HG02610 (cell line): ENCODE measurements around the gene OR51V1.

Source experiments
- ATAC-seq: cut with Tn5 transposase; IDR thresholded peaks from one replicate; pipeline ENCODE4 v1.9.1; 2021; ENCODE audit warnings: mild to moderate bottlenecking, moderate library complexity; ENCODE audit not compliant: unreplicated experiment

OR51V1 gene

DNA sequence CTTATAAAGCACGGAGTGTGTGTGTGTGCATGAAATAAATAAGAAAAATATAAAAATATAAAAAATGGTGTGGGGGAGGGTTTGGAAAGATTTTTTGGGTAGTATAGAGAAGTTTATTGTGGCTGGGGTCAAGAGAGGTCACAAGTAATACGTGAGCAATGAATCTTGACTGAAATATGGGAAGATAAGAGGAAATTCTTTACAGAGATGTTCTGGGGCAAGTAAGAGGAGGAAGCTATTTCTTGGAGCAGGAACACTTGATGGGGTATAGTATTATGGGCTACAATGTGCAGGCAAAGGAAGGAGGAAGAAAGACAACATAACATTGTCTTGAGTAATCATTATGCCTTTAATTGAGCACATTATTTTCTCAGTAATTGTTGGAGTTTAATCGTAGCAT, 31.7 kb upstream of the OR51V1 start:
- ATAC-seq = no peak

DNA sequence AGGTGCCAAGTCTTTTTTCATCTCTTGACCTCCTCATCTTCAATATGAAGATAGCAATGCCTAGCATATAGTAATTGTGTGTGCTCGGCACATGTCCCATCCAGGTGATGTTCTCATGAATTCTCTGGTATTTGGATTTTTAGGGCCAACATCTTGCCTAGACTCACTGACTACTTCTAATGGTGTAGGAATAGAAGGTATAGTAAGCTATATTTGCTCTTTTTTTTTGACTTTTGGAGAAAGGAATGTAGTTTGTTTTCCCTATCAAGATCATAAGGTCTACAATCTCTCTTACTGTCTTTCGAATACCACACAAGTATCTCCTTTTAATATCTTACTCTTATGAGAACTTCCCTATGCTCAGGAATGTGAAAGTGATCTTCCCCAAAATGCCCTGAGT, 30.6 kb upstream of the OR51V1 start:
- ATAC-seq = no peak

DNA sequence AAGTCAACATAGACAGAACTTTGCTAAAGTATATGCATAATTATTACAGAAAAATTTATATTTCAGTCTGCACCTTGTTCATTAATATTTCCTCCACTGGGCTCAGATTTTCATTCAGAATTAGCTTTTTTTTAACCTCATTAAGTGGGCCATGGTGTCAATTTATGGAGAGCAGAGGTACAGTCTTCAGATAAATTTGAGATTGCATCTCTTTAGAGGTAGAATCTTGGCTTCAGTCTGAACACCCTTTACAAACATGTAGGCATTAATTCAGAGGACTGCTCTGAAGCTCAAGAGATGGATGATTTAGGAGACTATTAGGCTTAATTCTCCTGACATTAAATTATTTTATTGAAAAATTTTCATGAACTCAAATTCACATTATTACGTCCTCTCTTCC, 29.8 kb upstream of the OR51V1 start:
- ATAC-seq = no peak

DNA sequence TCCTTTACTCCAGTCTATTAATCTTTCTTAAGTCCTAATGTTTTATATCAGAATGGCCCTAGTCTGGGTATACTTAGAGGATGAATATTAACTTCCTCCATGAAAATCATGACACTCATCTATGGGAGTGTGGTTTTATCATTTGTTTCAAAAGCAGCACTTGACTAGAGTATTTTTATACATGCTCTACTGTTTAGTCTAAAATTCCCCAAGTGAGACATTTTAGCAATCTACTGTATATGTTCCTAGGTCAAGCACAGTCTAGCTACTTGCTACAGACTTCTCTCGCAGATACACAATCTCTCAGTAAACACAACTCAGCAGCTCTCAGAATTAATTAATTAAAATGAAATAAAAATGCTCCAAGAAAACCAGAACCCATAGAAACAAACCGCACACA, 29.3 kb upstream of the OR51V1 start:
- no peak for ATAC-seq

DNA sequence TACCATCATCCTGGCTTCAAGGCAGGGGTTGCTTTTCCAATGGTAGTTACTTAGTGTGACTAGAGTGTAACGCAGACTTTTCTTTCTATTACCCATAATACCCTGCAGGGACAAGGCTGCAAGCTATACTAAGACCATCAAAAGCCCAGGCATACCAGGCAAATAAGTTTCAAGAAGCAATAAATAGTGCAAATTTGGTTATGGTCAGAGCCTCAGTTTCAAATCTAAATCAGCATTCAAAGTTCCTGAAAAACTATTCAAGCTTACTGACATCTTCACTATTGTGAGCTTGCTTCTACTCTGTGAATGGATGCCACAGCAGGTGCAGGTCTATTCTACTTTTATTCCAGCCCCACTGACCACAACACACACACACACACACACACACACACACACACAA, 28.9 kb upstream of the OR51V1 start:
- no peak for ATAC-seq

DNA sequence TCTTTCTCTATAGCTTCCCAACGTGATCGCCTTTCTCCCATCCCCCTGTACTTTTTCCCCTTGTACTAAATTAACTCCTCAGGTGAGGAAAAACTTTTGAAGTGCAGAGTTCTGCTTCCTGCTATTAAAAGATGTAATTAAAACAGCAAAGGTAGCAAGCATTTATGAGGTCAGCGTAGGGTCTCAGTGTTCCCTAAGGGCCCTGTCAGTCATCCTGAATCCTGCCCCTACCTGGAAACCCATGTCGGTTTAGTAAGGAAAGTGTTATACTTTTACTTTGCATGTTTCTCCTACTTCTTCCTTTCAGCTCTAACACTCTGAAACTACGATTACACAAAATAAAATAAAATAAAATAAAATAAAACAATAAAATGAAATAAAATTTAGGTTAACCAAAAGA, 27.6 kb upstream of the OR51V1 start:
- no peak for ATAC-seq

DNA sequence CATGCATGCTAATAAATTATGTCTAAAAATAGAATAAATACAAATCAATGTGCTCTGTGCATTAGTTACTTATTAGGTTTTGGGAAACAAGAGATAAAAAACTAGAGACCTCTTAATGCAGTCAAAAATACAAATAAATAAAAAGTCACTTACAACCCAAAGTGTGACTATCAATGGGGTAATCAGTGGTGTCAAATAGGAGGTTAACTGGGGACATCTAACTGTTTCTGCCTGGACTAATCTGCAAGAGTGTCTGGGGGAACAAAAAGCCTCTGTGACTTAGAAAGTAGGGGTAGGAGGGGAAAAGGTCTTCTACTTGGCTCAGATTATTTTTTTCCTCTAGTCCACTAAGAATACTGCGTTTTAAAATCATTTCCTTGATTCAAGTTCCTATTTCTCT, 27.2 kb upstream of the OR51V1 start:
- ATAC-seq = no peak

DNA sequence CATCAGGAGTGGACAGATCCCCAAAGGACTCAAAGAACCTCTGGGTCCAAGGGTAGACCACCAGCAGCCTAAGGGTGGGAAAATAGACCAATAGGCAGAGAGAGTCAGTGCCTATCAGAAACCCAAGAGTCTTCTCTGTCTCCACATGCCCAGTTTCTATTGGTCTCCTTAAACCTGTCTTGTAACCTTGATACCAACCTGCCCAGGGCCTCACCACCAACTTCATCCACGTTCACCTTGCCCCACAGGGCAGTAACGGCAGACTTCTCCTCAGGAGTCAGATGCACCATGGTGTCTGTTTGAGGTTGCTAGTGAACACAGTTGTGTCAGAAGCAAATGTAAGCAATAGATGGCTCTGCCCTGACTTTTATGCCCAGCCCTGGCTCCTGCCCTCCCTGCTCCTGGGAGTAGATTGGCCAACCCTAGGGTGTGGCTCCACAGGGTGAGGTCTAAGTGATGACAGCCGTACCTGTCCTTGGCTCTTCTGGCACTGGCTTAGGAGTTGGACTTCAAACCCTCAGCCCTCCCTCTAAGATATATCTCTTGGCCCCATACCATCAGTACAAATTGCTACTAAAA, 26.3 kb upstream of the OR51V1 start, which contains the start of gene HBB:
TSS of gene HBB (minus strand) at position 340 of the 579 bp plus-strand sequence. CDS start at position 290, 50 bp downstream.
- ATAC-seq = no peak

DNA sequence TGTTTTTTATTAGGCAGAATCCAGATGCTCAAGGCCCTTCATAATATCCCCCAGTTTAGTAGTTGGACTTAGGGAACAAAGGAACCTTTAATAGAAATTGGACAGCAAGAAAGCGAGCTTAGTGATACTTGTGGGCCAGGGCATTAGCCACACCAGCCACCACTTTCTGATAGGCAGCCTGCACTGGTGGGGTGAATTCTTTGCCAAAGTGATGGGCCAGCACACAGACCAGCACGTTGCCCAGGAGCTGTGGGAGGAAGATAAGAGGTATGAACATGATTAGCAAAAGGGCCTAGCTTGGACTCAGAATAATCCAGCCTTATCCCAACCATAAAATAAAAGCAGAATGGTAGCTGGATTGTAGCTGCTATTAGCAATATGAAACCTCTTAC, 25.0 kb upstream of the OR51V1 start:
- no peak for ATAC-seq

DNA sequence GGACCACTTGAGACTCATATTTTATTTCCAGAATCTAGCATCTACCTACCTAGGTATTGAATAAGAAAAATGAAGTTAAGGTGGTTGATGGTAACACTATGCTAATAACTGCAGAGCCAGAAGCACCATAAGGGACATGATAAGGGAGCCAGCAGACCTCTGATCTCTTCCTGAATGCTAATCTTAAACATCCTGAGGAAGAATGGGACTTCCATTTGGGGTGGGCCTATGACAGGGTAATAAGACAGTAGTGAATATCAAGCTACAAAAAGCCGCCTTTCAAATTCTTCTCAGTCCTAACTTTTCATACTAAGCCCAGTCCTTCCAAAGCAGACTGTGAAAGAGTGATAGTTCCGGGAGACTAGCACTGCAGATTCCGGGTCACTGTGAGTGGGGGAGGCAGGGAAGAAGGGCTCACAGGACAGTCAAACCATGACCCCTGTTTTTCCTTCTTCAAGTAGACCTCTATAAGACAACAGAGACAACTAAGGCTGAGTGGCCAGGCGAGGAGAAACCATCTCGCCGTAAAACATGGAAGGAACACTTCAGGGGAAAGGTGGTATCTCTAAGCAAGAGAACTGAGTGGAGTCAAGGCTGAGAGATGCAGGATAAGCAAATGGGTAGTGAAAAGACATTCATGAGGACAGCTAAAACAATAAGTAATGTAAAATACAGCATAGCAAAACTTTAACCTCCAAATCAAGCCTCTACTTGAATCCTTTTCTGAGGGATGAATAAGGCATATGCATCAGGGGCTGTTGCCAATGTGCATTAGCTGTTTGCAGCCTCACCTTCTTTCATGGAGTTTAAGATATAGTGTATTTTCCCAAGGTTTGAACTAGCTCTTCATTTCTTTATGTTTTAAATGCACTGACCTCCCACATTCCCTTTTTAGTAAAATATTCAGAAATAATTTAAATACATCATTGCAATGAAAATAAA, 24.3 kb upstream of the OR51V1 start:
- ATAC-seq = no peak

DNA sequence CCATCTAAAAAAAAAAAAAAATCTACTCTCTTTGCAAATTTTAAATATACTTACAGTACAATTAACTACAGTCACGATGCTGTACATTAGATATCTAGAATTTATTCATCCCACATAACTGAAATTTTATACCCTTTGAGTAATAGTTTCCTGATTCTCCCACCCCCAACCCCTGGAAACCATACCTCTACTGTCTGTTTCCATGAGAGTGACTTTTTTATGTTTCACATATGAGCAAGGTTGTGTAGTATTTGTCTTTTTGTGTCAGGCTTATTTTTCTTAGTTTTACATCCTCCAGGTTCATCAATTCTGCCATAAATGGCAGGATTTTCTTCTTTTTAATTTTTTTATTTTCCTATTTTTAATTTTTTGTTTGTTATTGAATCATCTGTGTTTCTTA, 23.2 kb upstream of the OR51V1 start:
- ATAC-seq = no peak

DNA sequence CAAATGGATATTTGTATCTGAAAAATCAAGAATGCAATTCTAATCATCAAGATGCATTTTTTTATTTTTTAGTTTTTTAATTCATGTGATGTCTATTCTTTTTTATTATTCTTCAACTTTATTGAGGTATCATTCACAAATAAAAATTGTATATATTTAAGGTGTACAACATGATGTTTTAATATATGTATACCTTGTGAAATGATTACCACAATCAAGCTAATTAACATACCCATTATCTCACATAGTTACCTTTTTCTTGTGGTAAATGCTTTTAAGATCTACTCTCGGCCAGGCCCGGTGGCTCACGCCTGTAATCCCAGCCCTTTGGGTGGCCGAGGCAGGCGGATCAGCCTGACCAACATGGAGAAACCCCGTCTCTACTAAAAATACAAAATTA, 22.7 kb upstream of the OR51V1 start:
- no peak for ATAC-seq

DNA sequence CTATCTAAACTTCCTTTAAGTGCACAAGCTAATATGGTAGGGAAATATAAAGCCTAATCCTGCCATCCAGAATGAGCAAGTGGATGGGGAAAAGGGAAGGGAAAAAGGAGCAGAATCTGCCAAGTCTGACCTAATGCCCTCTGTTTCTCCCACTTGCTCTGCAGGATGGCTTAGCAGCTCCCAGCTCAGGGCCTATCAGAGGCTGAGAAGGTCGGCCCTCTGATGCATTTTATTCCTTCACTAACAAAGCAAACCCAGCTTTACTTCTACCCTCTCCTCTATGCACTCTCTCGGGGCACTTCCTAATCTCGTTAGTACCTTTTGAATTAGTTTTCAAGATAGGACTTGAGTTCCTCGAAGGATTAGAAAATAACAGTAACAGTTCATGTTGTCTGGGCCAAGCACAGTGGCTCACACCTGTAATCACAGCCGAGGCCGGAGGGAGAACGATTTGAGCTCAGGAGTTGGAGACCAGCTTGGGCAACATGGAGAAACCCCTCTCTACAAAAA, 9.9 kb upstream of the OR51V1 start:
- ATAC-seq = no peak

DNA sequence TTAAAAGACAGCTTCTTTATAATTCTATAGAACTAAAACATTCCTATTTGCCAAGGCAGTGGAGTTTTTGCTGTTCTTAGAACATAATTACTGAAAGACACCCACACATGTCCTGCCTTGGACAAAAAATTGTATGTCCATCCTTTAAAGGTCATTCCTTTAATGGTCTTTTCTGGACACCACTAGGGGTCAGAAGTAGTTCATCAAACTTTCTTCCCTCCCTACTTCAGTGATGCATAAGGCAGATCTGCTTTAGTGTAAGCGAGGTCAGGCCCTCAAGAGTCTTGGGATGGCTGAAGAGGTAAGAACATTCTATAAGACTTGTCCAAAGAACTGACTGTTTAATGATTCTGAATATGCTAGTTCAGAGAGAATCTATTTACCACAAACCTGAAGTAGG, 4.3 kb upstream of the OR51V1 start:
- no peak for ATAC-seq

DNA sequence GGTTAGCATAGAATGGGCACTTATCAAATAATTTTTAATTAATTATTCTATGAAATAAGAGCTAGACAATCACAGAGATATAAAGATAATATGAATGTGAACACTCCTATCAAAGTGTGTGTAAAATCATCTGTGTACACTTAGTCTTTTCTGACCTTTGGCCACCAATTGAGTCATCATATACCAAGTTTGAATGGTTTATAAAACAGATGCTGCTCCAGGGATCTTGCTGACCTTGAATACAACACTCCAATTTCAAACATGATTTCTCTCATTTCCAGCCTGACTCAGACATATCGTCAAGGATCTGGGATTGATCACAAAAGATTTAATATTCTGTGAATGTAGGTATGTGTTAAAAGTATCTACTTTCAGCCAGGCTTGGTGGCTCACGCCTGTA, 2.9 kb upstream of the OR51V1 start:
- no peak for ATAC-seq

DNA sequence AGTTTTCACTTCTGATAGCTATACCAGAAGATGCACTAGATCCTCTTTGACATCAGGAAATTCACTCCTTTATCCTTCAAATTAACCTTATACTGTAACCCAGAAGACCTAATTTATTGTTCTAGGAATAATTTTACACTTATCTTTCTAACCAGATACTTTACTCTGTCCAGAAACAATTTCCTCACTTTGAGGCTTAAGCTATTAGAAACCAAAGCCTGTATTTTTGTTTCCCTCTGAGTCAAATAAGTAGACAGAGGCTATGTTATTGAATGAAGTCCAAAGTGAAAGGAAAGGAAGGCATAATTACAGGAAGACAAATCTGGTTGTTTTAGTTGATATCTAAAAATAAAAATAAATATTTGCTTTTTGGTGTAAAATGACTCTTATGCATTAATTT, 2.2 kb downstream of the OR51V1 start:
- no peak for ATAC-seq

DNA sequence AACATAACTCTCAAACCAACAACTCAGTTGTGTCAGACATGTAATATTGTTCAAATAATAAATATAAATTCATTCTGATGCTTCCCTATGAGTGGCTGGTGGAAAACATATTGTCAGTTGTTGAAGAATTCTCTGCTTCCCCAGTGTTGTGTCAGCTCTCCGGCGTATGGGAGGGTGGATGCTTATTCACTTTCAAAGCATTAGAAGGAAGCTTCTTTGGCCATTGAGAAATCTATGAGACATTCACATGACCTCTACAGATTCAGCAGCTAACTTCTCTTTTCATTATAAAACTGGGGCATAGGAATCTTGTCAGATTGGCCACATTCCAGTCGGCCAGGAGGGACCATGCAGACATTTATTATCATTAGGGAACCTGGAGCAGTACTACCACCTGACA, 2.9 kb downstream of the OR51V1 start:
- no peak for ATAC-seq

DNA sequence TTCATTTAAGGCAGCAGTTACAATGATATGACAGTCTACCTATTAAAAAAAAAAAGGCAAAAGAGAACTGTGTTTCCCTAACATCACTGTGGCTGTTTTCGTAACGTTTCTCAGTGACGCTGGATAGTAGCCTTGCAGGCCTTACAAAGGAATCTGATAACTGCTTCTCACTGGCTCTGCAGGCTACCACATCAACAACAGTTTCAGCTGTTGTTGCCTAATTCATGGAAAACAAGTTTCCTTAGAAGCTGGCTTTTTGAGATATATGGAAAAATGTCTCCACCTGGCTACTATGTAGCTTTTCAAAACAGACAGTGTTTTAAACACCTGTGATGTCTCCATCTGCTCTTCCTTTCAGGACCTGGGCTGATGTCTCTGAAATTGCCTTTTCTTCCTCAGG, 3.8 kb downstream of the OR51V1 start:
- ATAC-seq = no peak

DNA sequence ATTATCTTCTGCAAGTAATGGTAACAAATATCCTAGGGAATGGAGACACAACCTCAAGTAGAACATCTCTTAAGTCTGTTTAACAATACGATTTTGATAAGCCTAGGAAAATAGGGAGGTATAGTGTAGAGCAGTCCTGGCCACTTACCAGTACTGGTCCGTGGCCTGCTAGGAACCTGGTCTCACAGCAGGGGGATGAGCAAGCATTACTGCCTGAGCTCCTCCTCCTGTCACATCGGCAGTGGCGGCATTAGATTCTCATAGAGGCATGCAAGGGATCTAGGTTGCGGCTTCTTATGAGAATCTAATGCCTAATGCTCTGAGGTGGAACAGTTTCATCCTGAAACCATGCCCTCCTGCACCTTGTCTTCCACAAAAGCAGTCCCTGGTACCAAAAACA, 4.4 kb downstream of the OR51V1 start:
- ATAC-seq = no peak

DNA sequence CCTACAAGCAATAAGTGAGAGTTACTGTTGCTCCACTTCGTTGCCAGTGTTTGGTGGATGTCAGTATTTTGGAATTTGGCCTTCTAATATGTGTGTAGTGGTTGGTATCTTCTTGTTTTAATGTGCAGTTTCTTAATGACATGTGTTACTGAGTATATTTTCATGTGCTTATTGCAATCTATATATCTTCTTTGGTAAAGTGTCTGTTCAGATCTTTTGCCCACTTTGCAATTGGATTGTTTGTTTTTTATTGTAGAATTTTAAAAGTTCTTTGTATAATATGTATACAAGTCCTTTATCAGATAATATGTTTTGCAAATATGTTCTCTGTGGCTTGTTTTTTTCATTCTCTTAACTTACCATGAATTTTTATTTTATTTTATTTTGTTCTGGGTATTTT, 7.7 kb downstream of the OR51V1 start:
- no peak for ATAC-seq

DNA sequence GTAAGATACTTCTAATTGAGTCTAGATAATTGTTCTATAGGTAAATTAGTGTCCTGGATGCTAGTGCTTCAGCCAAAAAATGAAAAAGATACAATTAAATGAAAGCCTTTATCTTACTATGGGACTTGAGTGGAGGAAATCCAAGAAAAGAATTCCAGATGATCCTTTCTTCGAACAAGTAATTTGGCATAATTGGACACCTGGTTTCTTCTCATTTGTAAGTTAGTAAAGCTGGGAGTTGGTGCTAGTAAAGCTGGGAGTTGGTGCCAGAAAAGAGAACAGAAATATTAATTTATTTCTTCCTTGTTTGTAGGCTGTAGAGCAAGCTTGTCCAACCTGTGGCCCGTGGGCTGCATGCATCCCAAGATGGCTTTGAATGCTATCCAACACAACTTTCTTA, 12.3 kb downstream of the OR51V1 start:
- ATAC-seq = no peak
